Transverse colon (tissue), 3 donors: ENCODE data around the gene SEM1.

Source experiments
- CTCF ChIP-seq, 5 experiments: fragments of 200-600 bp in 3 of 5; fragments of 450-650 bp in 2 of 5; sonication (generic) in 3 of 5; IDR thresholded peaks; 1 replicate in 2 of 5; 2 replicates in 3 of 5; pipeline ENCODE4 v1.5.1; 2016 to 2017; ENCODE audit warnings: antibody characterized with exemption in 5 of 5, inconsistent platforms in 3 of 5, mild to moderate bottlenecking in 2 of 5, moderate library complexity in 1 of 5
- POLR2A ChIP-seq: fragments of 450-650 bp; IDR thresholded peaks from one replicate; pipeline ENCODE4 v1.6.1; 2016; ENCODE audit warnings: antibody characterized with exemption, mild to moderate bottlenecking, moderate library complexity

- TF ChIP-seq CTCF (IDR thresholded peaks at IDR 0.05) = no peak
- TF ChIP-seq POLR2A = no peak
Measured at GRCh38 chr7:96648784-96649183, 60.9 kb downstream of the SEM1 start.
